ENCODE results near the gene SH3RF3. TPM values are rescaled to one million over a fixed set of nuclear protein-coding genes. Genes with fewer than 3 reads are reported as not detected.

The SH3RF3 gene
- total RNA-seq, 1 donor from 2014 or later, result 0.22 TPM

GRCh38 chr2:109368798-109369197 is 239.8 kb downstream of the SH3RF3 start:
- intact Hi-C loops (cut with micrococcal nuclease), result no loop called here

- intact Hi-C loops (cut with micrococcal nuclease), result no loop called here
These were observed 240.7 kb downstream of the SH3RF3 start for GRCh38 chr2:109369671-109370191.

GRCh38 chr2:109370399-109371035 is 241.5 kb downstream of the SH3RF3 start:
- intact Hi-C loops (cut with micrococcal nuclease), result no loop called here

GRCh38 chr2:109371481-109372170 is 242.6 kb downstream of the SH3RF3 start:
- intact Hi-C loops (cut with micrococcal nuclease), result no loop called here

- intact Hi-C loops (cut with micrococcal nuclease), result no loop called here
These were observed 243.2 kb downstream of the SH3RF3 start for GRCh38 chr2:109372171-109372568.

- intact Hi-C loops (cut with micrococcal nuclease), result no loop called here
These were observed 243.6 kb downstream of the SH3RF3 start for GRCh38 chr2:109372614-109373013.

- intact Hi-C loops (cut with micrococcal nuclease), result no loop called here
These were observed 245.0 kb downstream of the SH3RF3 start for GRCh38 chr2:109373791-109374547.

GRCh38 chr2:109374548-109375130 is 245.6 kb downstream of the SH3RF3 start:
- intact Hi-C loops (cut with micrococcal nuclease), result no loop called here

- intact Hi-C loops (cut with micrococcal nuclease), result no loop called here
These were observed 246.1 kb downstream of the SH3RF3 start for GRCh38 chr2:109375131-109375561.

GRCh38 chr2:109375656-109376055 is 246.7 kb downstream of the SH3RF3 start:
- intact Hi-C loops (cut with micrococcal nuclease), result no loop called here

- intact Hi-C loops (cut with micrococcal nuclease), result no loop called here
These were observed 247.1 kb downstream of the SH3RF3 start for GRCh38 chr2:109376115-109376514.

GRCh38 chr2:109376796-109377495 is 247.9 kb downstream of the SH3RF3 start:
- intact Hi-C loops (cut with micrococcal nuclease), result no loop called here

GRCh38 chr2:109377976-109378375 is 249.0 kb downstream of the SH3RF3 start:
- intact Hi-C loops (cut with micrococcal nuclease), result no loop called here

GRCh38 chr2:109378682-109379081 is 249.7 kb downstream of the SH3RF3 start:
- intact Hi-C loops (cut with micrococcal nuclease), result no loop called here

- intact Hi-C loops (cut with micrococcal nuclease), result no loop called here
These were observed 250.5 kb downstream of the SH3RF3 start for GRCh38 chr2:109379507-109379906.

GRCh38 chr2:109380502-109381326 is 251.7 kb downstream of the SH3RF3 start:
- intact Hi-C loops (cut with micrococcal nuclease), result no loop called here

- intact Hi-C loops (cut with micrococcal nuclease), result no loop called here
These were observed 252.4 kb downstream of the SH3RF3 start for GRCh38 chr2:109381327-109381820.

GRCh38 chr2:109382226-109382895 is 253.4 kb downstream of the SH3RF3 start:
- intact Hi-C loops (cut with micrococcal nuclease), result no loop called here

- intact Hi-C loops (cut with micrococcal nuclease), result no loop called here
These were observed 253.9 kb downstream of the SH3RF3 start for GRCh38 chr2:109382951-109383350.
